Activated naive CD4-positive, alpha-beta T cell treated with anti-CD3 and anti-CD28 coated beads, Interleukin-2, amount 50 U/mL, for 24 hours (primary cell): Measurements from ENCODE around the gene AGT.
"Not testable (repeated sequence)": the region's sequence is repeated elsewhere in the genome, so short reads cannot be mapped to it uniquely, and the experiment has no call there.

Experiments
- H3K27ac Mint-ChIP-seq: one replicate; pipeline ENCODE4 v1.8.0; 2021; ENCODE audit warnings: mild to moderate bottlenecking, mixed read lengths
- H3K27me3 Mint-ChIP-seq: one replicate; pipeline ENCODE4 v1.8.0; 2021; ENCODE audit warnings: mixed read lengths
- H3K36me3 Mint-ChIP-seq: one replicate; pipeline ENCODE4 v1.8.0; 2021; ENCODE audit warnings: mixed read lengths
- H3K4me1 Mint-ChIP-seq: one replicate; pipeline ENCODE4 v1.8.0; 2021; ENCODE audit warnings: mixed read lengths
- H3K4me3 Mint-ChIP-seq: one replicate; pipeline ENCODE4 v1.8.0; 2021; ENCODE audit warnings: mild to moderate bottlenecking, mixed read lengths
- H3K9me3 Mint-ChIP-seq: one replicate; pipeline ENCODE4 v1.8.0; 2021; ENCODE audit warnings: mixed read lengths

Gene AGT

DNA sequence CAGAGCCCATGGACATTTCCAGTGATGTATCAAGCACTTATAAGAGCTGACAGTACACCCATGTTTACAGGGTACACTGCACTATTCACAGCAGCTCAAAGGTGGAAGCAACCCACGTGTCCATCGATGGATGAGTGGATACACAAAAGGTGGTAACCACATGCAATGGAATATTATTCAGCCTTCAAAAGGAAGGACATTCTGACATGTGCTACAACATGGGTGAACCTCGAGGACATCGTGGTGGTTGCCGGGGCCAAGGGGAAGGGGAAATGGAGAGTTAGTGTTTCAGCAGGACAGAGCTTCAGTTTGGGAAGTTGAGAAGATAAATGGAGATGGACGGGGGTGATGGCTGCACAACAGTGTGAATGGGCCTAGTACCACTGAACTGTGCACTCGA, 9.1 kb downstream of the AGT start:
- Mint-ChIP-seq H3K9me3 (no peaks in the 10 kb centered on the region), H3K27me3 (peaks cover 5% of the 10 kb centered on the region), H3K4me1 (no peaks in the 10 kb centered on the region), H3K4me3 (no peak overlapping the region), H3K27ac (no peak overlapping the region), H3K36me3 (no peaks in the 10 kb centered on the region)

DNA sequence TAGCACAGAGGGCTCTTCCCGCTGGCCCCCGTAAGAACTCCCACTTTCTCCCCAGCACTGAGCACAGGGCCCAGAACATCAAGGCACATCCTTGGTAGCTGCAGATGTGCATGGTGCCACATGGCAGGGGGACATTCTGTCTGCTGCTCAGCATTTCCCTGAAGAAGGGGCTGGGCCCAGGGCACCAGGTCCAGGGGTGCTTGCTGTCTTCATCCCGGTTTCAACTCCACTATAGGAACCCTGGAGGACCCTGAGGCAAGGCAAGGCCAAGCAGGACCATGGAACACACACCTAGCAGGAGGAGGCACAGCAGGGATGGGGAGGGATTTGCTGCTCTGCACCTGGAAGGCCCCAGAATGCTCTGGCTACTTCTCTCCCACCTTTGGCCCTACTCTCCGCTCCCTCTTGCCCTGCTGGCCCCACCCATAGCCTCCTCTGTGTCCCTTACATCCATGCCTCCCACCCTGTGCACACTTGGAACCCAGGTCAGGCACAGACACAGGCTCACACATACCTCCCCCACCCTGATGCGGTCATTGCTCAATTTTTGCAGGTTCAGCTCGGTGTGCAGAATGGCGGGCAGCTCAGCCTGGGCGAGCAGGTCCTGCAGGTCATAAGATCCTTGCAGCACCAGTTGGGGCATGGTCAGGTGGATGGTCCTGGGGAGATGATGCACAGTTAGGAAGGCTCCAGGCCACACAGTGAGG, 10.1 kb downstream of the AGT start:
- peaks cover 4% of the 10 kb centered on the region for H3K27me3 Mint-ChIP-seq
- no peaks in the 10 kb centered on the region for H3K36me3 Mint-ChIP-seq
- no peak overlapping the region for H3K27ac Mint-ChIP-seq

DNA sequence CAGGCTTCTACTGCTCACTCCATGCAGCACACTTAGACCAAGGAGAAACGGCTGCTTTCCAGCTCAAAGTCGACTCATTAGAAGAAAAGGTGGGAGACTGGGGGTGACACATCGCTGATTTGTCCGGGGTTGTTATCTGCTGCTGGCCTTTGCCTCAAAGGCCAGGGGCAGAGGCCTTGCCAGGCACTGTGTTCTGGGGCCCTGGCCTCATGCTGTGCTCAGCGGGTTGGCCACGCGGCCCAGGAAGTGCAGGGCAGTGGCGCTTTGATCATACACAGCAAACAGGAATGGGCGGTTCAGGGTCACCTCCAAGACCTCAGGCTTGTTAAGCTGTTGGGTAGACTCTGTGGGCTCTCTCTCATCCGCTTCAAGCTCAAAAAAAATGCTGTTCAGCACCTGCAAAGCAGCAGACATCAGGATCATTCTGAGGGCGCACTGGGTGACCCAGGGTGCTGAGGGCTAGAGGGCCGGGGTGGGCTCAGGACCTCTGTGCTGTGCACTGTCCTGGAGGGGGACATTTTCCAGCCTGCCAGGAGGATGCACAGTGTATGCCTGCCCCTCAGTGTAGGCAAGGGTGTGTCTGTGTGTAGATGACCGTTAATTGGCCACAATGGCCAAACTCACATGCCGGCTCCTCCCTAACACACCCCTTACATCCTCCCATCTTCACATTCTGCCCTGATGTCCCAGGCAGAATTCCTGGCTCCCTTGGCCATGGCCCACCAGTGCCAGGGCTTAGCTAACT, 10.8 kb downstream of the AGT start:
- no peaks in the 10 kb centered on the region for H3K9me3 Mint-ChIP-seq
- H3K27me3 Mint-ChIP-seq: peaks cover 4% of the 10 kb centered on the region
- H3K4me1 Mint-ChIP-seq: no peaks in the 10 kb centered on the region
- no peak overlapping the region for H3K27ac Mint-ChIP-seq
- no peaks in the 10 kb centered on the region for H3K36me3 Mint-ChIP-seq
- H3K4me3 Mint-ChIP-seq: no peak overlapping the region

More for the DNA sequence above, 10.1 kb downstream of the AGT start:
- H3K4me3 Mint-ChIP-seq: no peak overlapping the region
- no peaks in the 10 kb centered on the region for H3K9me3 Mint-ChIP-seq
- H3K4me1 Mint-ChIP-seq: no peaks in the 10 kb centered on the region

DNA sequence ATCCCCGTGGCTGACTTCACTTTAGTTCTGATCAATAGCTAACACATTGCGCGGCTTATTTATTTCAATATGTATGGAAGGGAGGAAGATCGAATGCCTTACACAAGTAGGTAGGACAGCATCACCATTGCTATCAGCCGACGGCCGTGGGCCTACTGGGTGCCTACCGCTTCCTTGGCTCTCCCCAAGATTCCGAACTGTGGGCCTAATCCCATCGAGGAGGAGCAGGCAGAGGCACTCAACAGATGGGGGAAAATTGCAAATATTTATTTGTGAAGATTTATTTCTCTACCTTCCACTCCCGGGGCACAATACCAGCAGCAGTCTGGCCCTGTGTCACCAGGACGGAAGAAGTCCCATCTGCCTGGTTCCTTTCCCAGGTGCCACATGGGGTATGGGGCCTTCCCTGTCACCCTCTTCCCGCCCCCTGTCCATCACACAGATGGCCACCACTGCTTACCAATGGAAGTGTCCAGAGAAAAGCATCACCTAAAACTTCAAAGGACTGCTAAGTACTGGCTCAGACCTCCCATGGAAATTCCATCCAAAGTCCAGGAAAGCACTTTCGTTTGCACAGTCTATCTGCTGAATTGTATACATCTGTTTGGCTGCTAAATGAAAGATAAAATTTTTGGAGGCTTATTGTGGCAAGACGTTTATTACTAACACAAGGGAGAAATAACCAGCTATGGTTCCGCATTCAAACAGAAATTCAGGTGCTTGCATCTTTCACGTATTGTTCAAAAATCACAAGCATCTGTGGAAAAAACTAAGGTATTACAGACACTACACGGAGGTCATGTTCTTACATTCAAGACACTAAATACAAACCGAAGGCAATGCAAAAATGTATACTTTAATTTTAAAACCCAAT, 11.8 kb downstream of the AGT start:
- Mint-ChIP-seq H3K9me3 (no peaks in the 10 kb centered on the region), H3K4me3 (no peak overlapping the region), H3K27me3 (peaks cover 4% of the 10 kb centered on the region), H3K4me1 (no peaks in the 10 kb centered on the region), H3K36me3 (no peaks in the 10 kb centered on the region), H3K27ac (no peak overlapping the region)

DNA sequence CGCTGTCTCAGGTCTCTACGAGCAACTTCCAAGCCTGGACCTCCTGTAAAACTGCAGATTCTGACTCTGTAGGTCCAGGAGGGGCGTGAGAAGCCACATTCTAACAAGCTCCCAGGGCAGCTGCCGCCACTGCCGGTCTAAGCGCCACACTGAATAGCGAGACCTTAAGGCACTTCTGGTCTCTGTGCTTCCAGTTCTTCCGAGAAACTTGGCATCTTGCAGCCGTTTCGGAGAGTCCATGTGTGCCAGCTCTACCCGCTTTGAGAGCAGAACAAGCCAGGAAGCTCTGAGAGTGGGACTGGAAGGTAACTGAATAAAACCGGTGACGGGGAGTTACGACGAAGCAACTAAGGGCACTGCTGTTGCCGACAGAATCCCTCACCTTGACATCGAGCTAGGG, 12.5 kb downstream of the AGT start:
- no peak overlapping the region for H3K27ac Mint-ChIP-seq
- H3K36me3 Mint-ChIP-seq: no peaks in the 10 kb centered on the region
- no peak overlapping the region for H3K4me3 Mint-ChIP-seq

DNA sequence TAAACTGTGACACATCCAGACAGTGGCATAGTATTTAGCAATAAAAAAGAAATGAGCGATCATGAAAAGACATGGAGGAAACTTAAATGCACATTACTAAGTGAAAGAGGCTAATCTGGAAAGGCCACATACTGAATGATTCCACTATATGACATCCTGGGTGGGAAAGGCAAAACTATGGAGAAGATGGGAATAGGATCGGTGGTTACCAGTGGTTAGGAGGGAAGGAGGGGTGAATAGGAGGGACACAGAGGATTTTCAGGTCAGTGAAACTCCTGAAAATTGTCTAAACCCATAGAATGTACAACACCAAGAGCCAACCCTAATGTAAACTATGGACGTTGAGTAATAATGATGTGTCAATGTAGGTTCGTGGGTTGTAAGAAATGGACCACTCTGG, 13.8 kb downstream of the AGT start:
- Mint-ChIP-seq H3K27ac (no peak overlapping the region), H3K36me3 (no peaks in the 10 kb centered on the region), H3K9me3 (no peaks in the 10 kb centered on the region)

More for the DNA sequence above, 12.5 kb downstream of the AGT start:
- H3K27me3 Mint-ChIP-seq: peaks cover 4% of the 10 kb centered on the region
- no peaks in the 10 kb centered on the region for H3K9me3 Mint-ChIP-seq
- no peaks in the 10 kb centered on the region for H3K4me1 Mint-ChIP-seq

DNA sequence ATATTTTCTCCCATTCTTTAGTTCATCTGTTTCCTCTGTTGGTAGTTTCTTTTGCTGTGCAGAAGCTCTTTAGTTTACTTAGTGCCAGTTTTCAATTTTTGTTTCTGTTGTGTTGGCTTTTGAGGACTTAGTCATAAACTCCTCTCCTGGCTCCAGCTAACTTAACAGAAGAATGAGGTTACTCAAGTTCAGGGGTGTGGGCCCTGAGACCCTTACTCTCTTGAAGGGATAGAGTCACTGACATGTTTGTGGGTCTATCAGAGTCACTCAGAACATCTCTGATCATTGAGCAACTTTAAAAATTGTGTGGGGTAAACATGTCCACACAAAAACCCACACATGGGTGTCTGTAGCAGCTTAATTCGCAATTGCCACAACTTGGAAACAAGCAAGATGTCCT, 14.2 kb downstream of the AGT start:
- H3K9me3 Mint-ChIP-seq: no peaks in the 10 kb centered on the region
- H3K27ac Mint-ChIP-seq: no peak overlapping the region
- H3K4me1 Mint-ChIP-seq: no peaks in the 10 kb centered on the region
- peaks cover 4% of the 10 kb centered on the region for H3K27me3 Mint-ChIP-seq
- H3K4me3 Mint-ChIP-seq: no peak overlapping the region
- H3K36me3 Mint-ChIP-seq: no peaks in the 10 kb centered on the region

More for the DNA sequence above, 13.8 kb downstream of the AGT start:
- no peaks in the 10 kb centered on the region for H3K4me1 Mint-ChIP-seq
- no peak overlapping the region for H3K4me3 Mint-ChIP-seq
- peaks cover 4% of the 10 kb centered on the region for H3K27me3 Mint-ChIP-seq

DNA sequence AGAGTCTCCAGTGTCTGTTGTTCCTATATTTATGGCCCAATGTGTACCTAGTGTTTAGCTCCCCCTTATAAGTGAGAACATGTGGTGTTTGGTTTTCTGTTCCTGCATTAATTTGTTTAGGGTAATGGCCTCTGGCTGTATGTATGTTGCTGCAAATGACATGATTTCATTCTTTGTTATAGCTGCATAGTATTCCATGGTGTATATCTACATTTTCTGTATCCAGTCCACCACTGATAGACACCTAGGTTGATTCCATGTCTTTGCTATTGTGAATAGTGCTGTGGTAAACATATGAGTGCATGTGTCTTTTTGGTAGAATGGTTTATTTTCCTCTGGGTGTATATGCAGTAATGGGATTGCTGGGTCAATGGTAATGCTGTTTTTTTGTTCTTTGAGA, 15.0 kb downstream of the AGT start:
- H3K9me3 Mint-ChIP-seq, H3K36me3 Mint-ChIP-seq, H3K27me3 Mint-ChIP-seq, H3K27ac Mint-ChIP-seq, H3K4me1 Mint-ChIP-seq, H3K4me3 Mint-ChIP-seq: not testable (repeated sequence)

DNA sequence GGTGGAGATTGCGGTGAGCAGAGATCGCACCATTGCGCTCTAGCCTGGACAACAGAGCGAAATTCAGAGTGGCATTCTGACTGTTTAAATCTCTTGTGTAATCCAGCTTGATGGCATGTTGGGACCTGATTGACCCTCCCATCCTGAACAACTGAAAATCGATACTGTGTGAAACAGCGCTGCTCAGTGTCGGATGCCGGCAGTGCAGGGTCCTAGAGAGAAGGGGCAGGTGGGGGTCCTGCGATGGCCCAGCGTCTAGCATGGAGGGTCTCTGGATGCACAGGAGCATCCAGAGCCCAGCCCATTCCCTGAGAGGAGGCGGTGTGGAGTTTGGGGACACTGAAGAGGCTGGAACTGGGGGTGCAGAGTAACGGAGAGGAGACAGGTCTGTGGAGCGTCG, 15.8 kb downstream of the AGT start:
- Mint-ChIP-seq H3K27ac (no peak overlapping the region), H3K27me3 (peaks cover 4% of the 10 kb centered on the region), H3K4me3 (no peak overlapping the region), H3K36me3 (peaks cover 6% of the 10 kb centered on the region), H3K9me3 (no peaks in the 10 kb centered on the region), H3K4me1 (peaks cover 5% of the 10 kb centered on the region)

DNA sequence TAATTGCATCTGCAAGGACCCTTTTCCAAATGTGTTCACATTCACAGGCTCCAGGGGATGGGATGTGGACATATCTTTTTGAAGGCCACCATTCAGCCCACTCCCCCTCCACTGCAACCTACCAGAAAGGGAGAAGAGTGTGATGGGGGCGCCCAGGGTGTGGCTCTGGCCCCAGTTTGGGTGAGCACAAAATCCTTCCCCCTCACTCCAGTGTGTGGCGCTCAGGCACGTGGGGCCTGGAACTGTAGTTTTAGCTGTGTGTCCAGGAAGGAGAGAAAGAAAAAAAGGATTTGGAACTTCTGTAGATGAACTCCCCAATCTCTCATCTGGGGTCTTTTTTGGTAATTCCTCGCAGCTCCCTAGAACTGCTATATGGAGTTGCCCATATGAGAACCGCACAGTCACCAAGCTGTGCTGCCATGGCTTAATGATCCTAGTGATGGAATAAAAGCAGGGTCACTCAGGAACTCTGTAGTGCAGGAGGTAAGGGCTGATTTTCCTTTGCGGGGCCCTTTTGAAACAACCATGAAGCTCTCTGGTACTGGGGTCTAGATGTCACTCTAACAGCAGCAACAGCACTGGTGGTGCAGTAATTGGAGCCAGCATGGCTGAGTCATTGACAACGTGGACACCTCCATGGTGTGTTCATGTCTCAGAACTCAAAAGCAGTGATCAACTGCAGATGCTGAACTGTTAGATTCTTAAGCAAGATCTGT, 17.0 kb downstream of the AGT start:
- no peaks in the 10 kb centered on the region for H3K9me3 Mint-ChIP-seq
- no peak overlapping the region for H3K4me3 Mint-ChIP-seq
- H3K36me3 Mint-ChIP-seq: peaks cover 10% of the 10 kb centered on the region
- H3K4me1 Mint-ChIP-seq: peaks cover 5% of the 10 kb centered on the region
- peaks cover 4% of the 10 kb centered on the region for H3K27me3 Mint-ChIP-seq
- H3K27ac Mint-ChIP-seq: no peak overlapping the region

DNA sequence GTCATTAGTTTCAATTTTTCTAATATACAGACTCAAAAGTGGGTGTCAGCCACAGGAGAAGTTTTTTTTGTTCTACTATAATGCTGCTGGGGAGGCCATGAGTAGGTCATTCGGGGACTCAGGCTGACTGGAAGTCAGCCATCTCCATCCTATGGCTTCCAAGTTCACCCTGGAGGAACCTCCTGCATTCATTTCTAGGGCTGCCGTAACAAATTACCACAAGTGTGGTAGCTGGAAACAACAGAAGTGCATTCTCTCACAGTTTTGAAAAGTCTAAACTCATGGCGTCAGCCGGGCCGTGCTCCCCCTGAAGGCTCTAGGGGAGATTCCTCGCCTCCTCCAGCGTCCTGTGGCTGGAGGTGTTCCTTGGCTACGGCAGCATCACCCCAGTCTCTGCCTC, 17.7 kb downstream of the AGT start:
- Mint-ChIP-seq H3K36me3 (peaks cover 10% of the 10 kb centered on the region), H3K4me1 (peaks cover 5% of the 10 kb centered on the region), H3K27me3 (peaks cover 4% of the 10 kb centered on the region), H3K9me3 (no peaks in the 10 kb centered on the region), H3K4me3 (no peak overlapping the region), H3K27ac (no peak overlapping the region)

DNA sequence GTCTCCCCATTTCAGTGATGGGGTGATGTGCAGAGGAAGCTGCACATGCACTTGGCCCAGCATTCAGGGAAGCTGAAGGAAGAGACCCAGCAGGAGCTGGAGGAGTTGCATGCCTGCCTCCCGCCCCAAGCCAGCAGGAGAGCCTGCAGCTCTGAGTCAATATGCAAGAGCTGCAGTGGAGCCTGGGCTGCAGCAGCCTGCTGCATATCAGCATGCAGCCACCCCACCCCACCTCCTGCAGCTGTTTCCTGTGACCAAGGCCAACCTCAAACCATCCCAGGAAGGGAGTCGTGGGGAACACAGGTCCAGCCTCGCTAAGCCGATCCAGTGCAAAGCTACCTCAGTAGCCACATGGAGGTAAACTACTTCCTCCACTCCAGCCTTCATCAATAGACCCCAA, 18.9 kb downstream of the AGT start:
- Mint-ChIP-seq H3K4me3 (no peak overlapping the region), H3K27me3 (no peaks in the 10 kb centered on the region), H3K27ac (no peak overlapping the region)

DNA sequence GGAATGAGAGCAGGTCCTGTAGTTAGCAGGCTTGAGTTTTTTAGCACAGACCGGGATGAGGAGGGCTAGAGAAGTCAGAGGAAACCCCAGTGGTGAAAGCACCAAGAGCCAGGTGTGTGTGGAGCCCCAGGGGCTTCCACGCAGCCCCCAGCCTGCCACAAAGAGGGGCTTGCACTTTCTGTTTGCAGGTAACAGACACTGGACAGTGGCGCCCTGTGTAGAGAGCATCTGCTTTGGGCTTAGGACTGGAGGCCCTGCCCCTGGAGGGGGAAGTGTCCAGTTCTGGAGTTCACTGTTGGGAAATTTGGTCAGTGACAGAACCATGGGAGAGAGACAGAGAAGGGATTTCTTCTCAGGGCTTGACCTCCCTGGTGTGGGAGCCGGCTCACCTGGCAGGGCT, 19.5 kb downstream of the AGT start:
- Mint-ChIP-seq H3K4me3 (no peak overlapping the region), H3K27me3 (no peaks in the 10 kb centered on the region), H3K36me3 (peaks cover 16% of the 10 kb centered on the region), H3K4me1 (peaks cover 5% of the 10 kb centered on the region), H3K27ac (no peak overlapping the region), H3K9me3 (no peaks in the 10 kb centered on the region)

More for the DNA sequence above, 18.9 kb downstream of the AGT start:
- H3K9me3 Mint-ChIP-seq: no peaks in the 10 kb centered on the region
- peaks cover 5% of the 10 kb centered on the region for H3K4me1 Mint-ChIP-seq
- H3K36me3 Mint-ChIP-seq: peaks cover 11% of the 10 kb centered on the region

DNA sequence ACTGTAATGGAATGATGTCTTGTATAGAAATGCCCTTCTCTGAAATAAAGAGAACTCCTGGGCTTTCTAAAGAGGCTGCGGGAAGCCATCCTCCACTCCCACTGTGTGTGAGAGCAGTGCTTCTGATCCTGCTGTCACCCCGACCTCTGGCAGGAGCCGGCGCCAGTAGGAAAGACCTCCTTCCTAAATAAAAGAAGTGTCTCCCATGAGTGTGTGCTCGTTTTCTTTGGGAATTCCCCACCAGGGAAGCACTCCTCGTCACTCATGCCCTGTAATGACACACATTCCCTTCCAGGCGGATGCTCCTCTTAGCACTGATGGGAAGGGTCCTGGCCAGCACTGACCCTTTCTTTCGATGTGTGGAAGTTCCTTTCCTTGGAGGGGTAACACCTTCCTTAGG, 20.1 kb downstream of the AGT start:
- no peak overlapping the region for H3K4me3 Mint-ChIP-seq
- peaks cover 5% of the 10 kb centered on the region for H3K4me1 Mint-ChIP-seq
- no peak overlapping the region for H3K27ac Mint-ChIP-seq
- H3K9me3 Mint-ChIP-seq: no peaks in the 10 kb centered on the region
- peaks cover 16% of the 10 kb centered on the region for H3K36me3 Mint-ChIP-seq
- no peaks in the 10 kb centered on the region for H3K27me3 Mint-ChIP-seq

DNA sequence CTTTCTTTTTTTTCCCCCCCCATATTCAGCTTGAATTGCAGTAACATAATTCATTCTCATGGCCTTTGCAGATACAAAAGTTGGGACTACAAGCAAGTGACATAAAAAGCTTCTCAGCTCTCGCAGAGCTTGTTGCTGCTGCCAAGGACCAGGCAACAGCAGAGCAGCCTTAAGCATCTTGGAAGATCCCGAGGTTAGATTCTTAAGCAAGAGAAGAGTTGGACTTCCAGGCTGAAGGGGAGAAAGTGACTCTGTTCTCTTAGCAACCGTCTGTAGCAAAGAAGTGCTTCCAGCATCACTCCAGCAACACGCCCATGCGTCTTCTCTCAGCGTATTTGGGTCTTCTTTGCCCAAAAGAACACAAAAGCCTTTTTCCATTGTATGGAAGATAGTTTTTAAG, 20.7 kb downstream of the AGT start:
- Mint-ChIP-seq H3K27me3 (no peaks in the 10 kb centered on the region), H3K4me1 (peaks cover 5% of the 10 kb centered on the region)

More for the DNA sequence above, 20.7 kb downstream of the AGT start:
- peaks cover 18% of the 10 kb centered on the region for H3K36me3 Mint-ChIP-seq
- no peak overlapping the region for H3K27ac Mint-ChIP-seq
- no peak overlapping the region for H3K4me3 Mint-ChIP-seq
- no peaks in the 10 kb centered on the region for H3K9me3 Mint-ChIP-seq
